ENCODE measurements around the gene PDK2. TPM values are rescaled to one million over a fixed set of nuclear protein-coding genes. Genes with fewer than 3 reads are reported as not detected.

The PDK2 gene
- total and polyA plus RNA-seq, 9 of the 15 experiments (the other 6 are each of a cell fraction or from before 2014, with no cell fraction given), result 0.03 to 2.5 (median 1.4) TPM

GRCh38 chr17:50055055-50055425 lies 40.1 kb upstream of the PDK2 start:
- Histone ChIP-seq H2AFZ (ENCODE audit: low read depth, low read length) (no peak overlapping the region), H3K4me2 (ENCODE audit: insufficient read depth, low read length) (no peak overlapping the region), H3K27ac (ENCODE audit: extremely low read depth, low read depth, low read length) (no peak overlapping the region), H3K27me3 (ENCODE audit: control insufficient read depth in 2 of 2, insufficient read depth in 2 of 2, low read length in 2 of 2) (peaks cover 16 to 50% of the 10 kb centered on the region in 2 experiments; a peak in 4 of 5 replicates), H4K20me1 (replicated peaks; ENCODE audit: control insufficient read depth, insufficient read depth, low read length) (no peaks in the 10 kb centered on the region), H3K4me3 (no peak overlapping the region), H3K36me3 (ENCODE audit: control insufficient read depth, insufficient read depth, low read length) (no peaks in the 10 kb centered on the region), H3K9ac (ENCODE audit: insufficient read depth in 1 of 2, low read depth in 2 of 2, low read length in 2 of 2) (no peak overlapping the region), H3K79me2 (ENCODE audit: control insufficient read depth, insufficient read depth, low read length) (no peaks in the 10 kb centered on the region), H3K9me3 (replicated peaks; ENCODE audit: control insufficient read depth, insufficient read depth, low read depth, low read length) (no peaks in the 10 kb centered on the region), H3K4me1 (replicated peaks in 1 of 2; ENCODE audit: control insufficient read depth in 2 of 2, insufficient read depth in 2 of 2, low read length in 2 of 2) (peaks cover 18 to 19% of the 10 kb centered on the region in 2 experiments), H3K9me1 (ENCODE audit: control insufficient read depth, insufficient read depth, low read length) (no peaks in the 10 kb centered on the region)
- in situ Hi-C loops (cut with MboI), result no loop called here
- no peak for ATAC-seq
- BruUV-seq (replicated peaks), result no TSS peak
- DNase-seq (ENCODE audit: extremely low read depth in 1 of 4, low spot score in 3 of 4), result no peak
- 14% methylated on average over 14 of the region's 14 CpGs for WGBS (ENCODE audit: insufficient coverage, low coverage, missing lambda C conversion rate)
- intact Hi-C loops (cut with micrococcal nuclease), result no loop called here
- ChIA-PET POLR2A (no interaction called here), CTCF (ENCODE audit: low intra/inter-chr PET ratio) (interaction anchor here (0.6 kb wide), 1 partner anchor 20 kb away, joined by 3 read pairs; no protein-coding TSS in a partner anchor)
- FAIRE-seq, result no peak
- TF ChIP-seq TEAD2 (tag; IDR thresholded peaks at IDR 0.05), result no peak
- no peak for TF ChIP-seq PRPF4 (IDR thresholded peaks at IDR 0.05; ENCODE audit: insufficient read depth, low read depth, low read length, poor library complexity, severe bottlenecking)
- no peak for TF ChIP-seq E4F1 (CRISPR knock-in tag; IDR thresholded peaks at IDR 0.05; ENCODE audit: borderline replicate concordance)
- TF ChIP-seq ZFP1 (CRISPR knock-in tag; IDR thresholded peaks at IDR 0.05), result no peak
- TF ChIP-seq ELF1 (tag; IDR thresholded peaks at IDR 0.05), result no peak
- TF ChIP-seq CTCF (IDR thresholded peaks at IDR 0.05 in 2 of 3, conservative IDR thresholded peaks at IDR 0.05 in 1 of 3; ENCODE audit: insufficient read depth in 2 of 3, low read depth in 1 of 3, low read length in 3 of 3), result no peak
- no peak for TF ChIP-seq DEAF1 (CRISPR knock-in tag; IDR thresholded peaks at IDR 0.05)
- TF ChIP-seq STAT5B (CRISPR knock-in tag; IDR thresholded peaks at IDR 0.05), result no peak
- no peak for TF ChIP-seq ZNF551 (CRISPR knock-in tag; IDR thresholded peaks at IDR 0.05)
- TF ChIP-seq ZNF584 (CRISPR knock-in tag; IDR thresholded peaks at IDR 0.05; ENCODE audit: low read depth), result no peak
- TF ChIP-seq LEF1 (IDR thresholded peaks at IDR 0.05), result no peak
- no peak for TF ChIP-seq ZNF384 (IDR thresholded peaks at IDR 0.05; ENCODE audit: low read depth, low read length)
- TF ChIP-seq SIX5 (IDR thresholded peaks at IDR 0.05; ENCODE audit: borderline replicate concordance in 1 of 2, insufficient read depth in 1 of 2, low read depth in 1 of 2, low read length in 2 of 2), result no peak
- TF ChIP-seq ELF4 (CRISPR knock-in tag; IDR thresholded peaks at IDR 0.05), result no peak
- TF ChIP-seq MXD1 (CRISPR knock-in tag; IDR thresholded peaks at IDR 0.05; ENCODE audit: borderline replicate concordance, poor library complexity, severe bottlenecking), result no peak

All from K562 (cell line).